ENCODE results near the gene LHPP.

DNA sequence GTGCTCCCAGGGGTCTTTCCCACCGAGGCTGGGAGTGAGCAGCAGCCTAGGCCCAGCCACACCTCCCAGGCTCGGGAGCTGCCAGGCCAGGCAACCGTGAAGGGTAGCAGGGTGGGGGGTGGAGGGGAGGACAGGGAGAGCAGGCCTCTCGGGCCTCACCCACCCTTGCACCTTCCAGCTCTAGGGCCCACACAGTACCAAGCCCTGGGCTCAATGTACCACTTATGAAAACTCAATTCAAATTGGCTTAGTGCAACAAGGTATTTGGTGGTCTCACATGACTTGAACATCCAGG, 155.2 kb downstream of the LHPP start:
- TF ChIP-seq, protein P1, sequence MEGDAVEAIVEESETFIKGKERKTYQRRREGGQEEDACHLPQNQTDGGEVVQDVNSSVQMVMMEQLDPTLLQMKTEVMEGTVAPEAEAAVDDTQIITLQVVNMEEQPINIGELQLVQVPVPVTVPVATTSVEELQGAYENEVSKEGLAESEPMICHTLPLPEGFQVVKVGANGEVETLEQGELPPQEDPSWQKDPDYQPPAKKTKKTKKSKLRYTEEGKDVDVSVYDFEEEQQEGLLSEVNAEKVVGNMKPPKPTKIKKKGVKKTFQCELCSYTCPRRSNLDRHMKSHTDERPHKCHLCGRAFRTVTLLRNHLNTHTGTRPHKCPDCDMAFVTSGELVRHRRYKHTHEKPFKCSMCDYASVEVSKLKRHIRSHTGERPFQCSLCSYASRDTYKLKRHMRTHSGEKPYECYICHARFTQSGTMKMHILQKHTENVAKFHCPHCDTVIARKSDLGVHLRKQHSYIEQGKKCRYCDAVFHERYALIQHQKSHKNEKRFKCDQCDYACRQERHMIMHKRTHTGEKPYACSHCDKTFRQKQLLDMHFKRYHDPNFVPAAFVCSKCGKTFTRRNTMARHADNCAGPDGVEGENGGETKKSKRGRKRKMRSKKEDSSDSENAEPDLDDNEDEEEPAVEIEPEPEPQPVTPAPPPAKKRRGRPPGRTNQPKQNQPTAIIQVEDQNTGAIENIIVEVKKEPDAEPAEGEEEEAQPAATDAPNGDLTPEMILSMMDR (IDR thresholded peaks at IDR 0.05), result no peak
- TF ChIP-seq POLR2A (IDR thresholded peaks at IDR 0.05), result no peak

Measured in Peyer's patch (tissue), 4 donors.